DND-41 (cell line): ENCODE measurements around the gene RPS6KA1.

Experiments used
- ATAC-seq: fragments of 200-7000 bp; cut with Tn5 transposase; 3 replicates; pipeline ENCODE4 v1.9.1; 2021; ENCODE audit warnings: low read depth; ENCODE audit not compliant: insufficient read depth
- DNase-seq: peaks from one replicate; pipeline ENCODE4 v3.0.0-alpha.2; 2020
- H2AFZ ChIP-seq: 2 replicates; pipeline ENCODE4 v1.6.0; 2012; ENCODE audit warnings: low read depth, low read length
- H3K27ac ChIP-seq: 2 replicates; pipeline ENCODE4 v1.5.1; 2012; ENCODE audit warnings: low read length, inconsistent platforms
- H3K27me3 ChIP-seq: fragments of 200-600 bp; sonication (generic); 2 replicates; pipeline ENCODE4 v1.6.0; 2012; ENCODE audit warnings: low read length, mild to moderate bottlenecking, inconsistent platforms; ENCODE audit not compliant: insufficient read depth, poor library complexity
- H3K36me3 ChIP-seq: 2 replicates; pipeline ENCODE4 v1.5.1; 2012; ENCODE audit warnings: low read length, inconsistent platforms; ENCODE audit not compliant: insufficient read depth
- H3K4me1 ChIP-seq: 2 replicates; pipeline ENCODE4 v1.5.1; 2012; ENCODE audit warnings: mild to moderate bottlenecking, low read length; ENCODE audit not compliant: insufficient read depth
- H3K4me2 ChIP-seq: 2 replicates; pipeline ENCODE4 v1.6.0; 2012; ENCODE audit warnings: mild to moderate bottlenecking, moderate library complexity, low read length, inconsistent platforms; ENCODE audit not compliant: insufficient read depth
- H3K4me3 ChIP-seq, 2 experiments: fragments of 200-600 bp in 1 of 2; shearing (Covaris generic) in 1 of 2; 2 replicates each; pipeline ENCODE4 v1.5.1; 2012 to 2016; ENCODE audit warnings: inconsistent platforms in 2 of 2, low read length in 2 of 2, mild to moderate bottlenecking in 2 of 2, low read depth in 1 of 2, moderate library complexity in 1 of 2
- H3K79me2 ChIP-seq: 2 replicates; pipeline ENCODE4 v1.6.0; 2012; ENCODE audit warnings: low read length, inconsistent platforms; ENCODE audit not compliant: insufficient read depth
- H3K9ac ChIP-seq: 2 replicates; pipeline ENCODE4 v1.6.0; 2012; ENCODE audit warnings: low read depth, mild to moderate bottlenecking, inconsistent platforms, low read length, moderate library complexity
- H3K9me3 ChIP-seq: 2 replicates; pipeline ENCODE4 v1.5.1; 2012; ENCODE audit warnings: low read length, moderate library complexity, mild to moderate bottlenecking, inconsistent platforms; ENCODE audit not compliant: insufficient read depth, severe bottlenecking
- H4K20me1 ChIP-seq: 2 replicates; pipeline ENCODE4 v1.6.0; 2012; ENCODE audit warnings: low read length; ENCODE audit not compliant: insufficient read depth
- CTCF ChIP-seq: IDR thresholded peaks from 2 replicates; pipeline ENCODE4 v1.5.1; 2012; ENCODE audit warnings: borderline replicate concordance, low read length, moderate library complexity, mild to moderate bottlenecking; ENCODE audit not compliant: poor library complexity, severe bottlenecking; ENCODE audit errors: extremely low read depth
- EZH2 ChIP-seq: IDR thresholded peaks from 3 replicates; pipeline ENCODE4 v1.6.1; 2012; ENCODE audit warnings: borderline replicate concordance, low read depth, mild to moderate bottlenecking, moderate library complexity, low read length, inconsistent platforms; ENCODE audit not compliant: severe bottlenecking

RPS6KA1 gene

GRCh38 chr1:26530895-26531598 is 1.5 kb downstream of the RPS6KA1 start:
- no peaks in the 10 kb centered on the region for H3K9me3 ChIP-seq
- H3K4me2 ChIP-seq: peak overlapping the region; percentile 91
- no peaks in the 10 kb centered on the region for H3K79me2 ChIP-seq
- ATAC-seq (no peak), DNase-seq (no peak)
- TF ChIP-seq CTCF (no peak), EZH2 (no peak)
- peak overlapping the region in 1 of 2 experiments; percentile 69; a peak in 2 of 4 replicates for H3K4me3 ChIP-seq
- peak overlapping the region; percentile 72 for H3K9ac ChIP-seq
- H4K20me1 ChIP-seq: peaks cover 4% of the 10 kb centered on the region; the same call in 1 of the 2 replicates
- peak overlapping the region; percentile 25; the same call in 1 of the 2 replicates for H3K27ac ChIP-seq
- H2AFZ ChIP-seq: no peak overlapping the region
- H3K36me3 ChIP-seq: no peaks in the 10 kb centered on the region
- H3K4me1 ChIP-seq: peaks cover 24% of the 10 kb centered on the region
- no peaks in the 10 kb centered on the region for H3K27me3 ChIP-seq

GRCh38 chr1:26531651-26532131 is 2.1 kb downstream of the RPS6KA1 start:
- ATAC-seq (no peak), DNase-seq (no peak)
- no peak for TF ChIP-seq EZH2
- TF ChIP-seq CTCF: no peak
- peak overlapping the region; percentile 72; the same call in 1 of the 2 replicates for H3K9ac ChIP-seq
- peaks cover 24% of the 10 kb centered on the region for H3K4me1 ChIP-seq
- peak overlapping the region; percentile 25; the same call in 1 of the 2 replicates for H3K27ac ChIP-seq
- no peaks in the 10 kb centered on the region for H3K27me3 ChIP-seq
- no peaks in the 10 kb centered on the region for H3K79me2 ChIP-seq
- peak overlapping the region; percentile 91 for H3K4me2 ChIP-seq
- no peak overlapping the region for H3K4me3 ChIP-seq
- no peaks in the 10 kb centered on the region; the same call in 1 of the 2 replicates for H3K36me3 ChIP-seq
- no peaks in the 10 kb centered on the region for H3K9me3 ChIP-seq
- peaks cover 4% of the 10 kb centered on the region; the same call in 1 of the 2 replicates for H4K20me1 ChIP-seq
- no peak overlapping the region for H2AFZ ChIP-seq

GRCh38 chr1:26533951-26534509 is 4.5 kb downstream of the RPS6KA1 start:
- Histone ChIP-seq H4K20me1 (peaks cover 4% of the 10 kb centered on the region; the same call in 1 of the 2 replicates), H3K79me2 (no peaks in the 10 kb centered on the region), H3K27ac (no peak overlapping the region), H3K36me3 (peaks cover 3% of the 10 kb centered on the region; the same call in 1 of the 2 replicates), H3K9ac (no peak overlapping the region), H3K27me3 (no peaks in the 10 kb centered on the region), H3K4me1 (peaks cover 23% of the 10 kb centered on the region), H3K4me2 (no peak overlapping the region), H3K9me3 (no peaks in the 10 kb centered on the region), H3K4me3 (no peak overlapping the region), H2AFZ (no peak overlapping the region)
- TF ChIP-seq EZH2: no peak
- TF ChIP-seq CTCF: no peak
- DNase-seq (no peak), ATAC-seq (no peak)
